HG03565 (cell line): ENCODE results near the gene UBXN4.
"Not testable (repeated sequence)": the region's sequence is repeated elsewhere in the genome, so short reads cannot be mapped to it uniquely, and the experiment has no call there.

Experiments used
- ATAC-seq: cut with Tn5 transposase; IDR thresholded peaks from one replicate; pipeline ENCODE4 v1.9.1; 2021; ENCODE audit warnings: mild to moderate bottlenecking, moderate library complexity; ENCODE audit not compliant: unreplicated experiment

Gene UBXN4

GRCh38 chr2:135762530-135762929 lies 20.9 kb downstream of the UBXN4 start:
- no peak for ATAC-seq

GRCh38 chr2:135768863-135769262 lies 27.2 kb downstream of the UBXN4 start:
- ATAC-seq = no peak

- ATAC-seq = no peak
Measured at GRCh38 chr2:135773319-135773718, 31.7 kb downstream of the UBXN4 start.

- ATAC-seq = no peak
Measured at GRCh38 chr2:135773917-135774316, 32.3 kb downstream of the UBXN4 start.

- no peak for ATAC-seq
Measured at GRCh38 chr2:135775420-135775819, 33.8 kb downstream of the UBXN4 start.

GRCh38 chr2:135776367-135776766 lies 34.7 kb downstream of the UBXN4 start:
- no peak for ATAC-seq

GRCh38 chr2:135782231-135782630 lies 40.6 kb downstream of the UBXN4 start:
- no peak for ATAC-seq

- no peak for ATAC-seq
Measured at GRCh38 chr2:135783439-135783838, 41.8 kb downstream of the UBXN4 start.

- no peak for ATAC-seq
Measured at GRCh38 chr2:135785032-135785431, 43.4 kb downstream of the UBXN4 start.

GRCh38 chr2:135786823-135787222 lies 45.2 kb downstream of the UBXN4 start:
- no peak for ATAC-seq

GRCh38 chr2:135790423-135790822 lies 48.8 kb downstream of the UBXN4 start:
- ATAC-seq = no peak

GRCh38 chr2:135791418-135792190 lies 49.9 kb downstream of the UBXN4 start:
- ATAC-seq = no peak

- no peak for ATAC-seq
Measured at GRCh38 chr2:135792401-135793150, 50.9 kb downstream of the UBXN4 start.

- not testable (repeated sequence) for ATAC-seq
Measured at GRCh38 chr2:135795641-135796040, 54.0 kb downstream of the UBXN4 start.

GRCh38 chr2:135796606-135797005 lies 55.0 kb downstream of the UBXN4 start:
- ATAC-seq = no peak

GRCh38 chr2:135797497-135798274 lies 56.0 kb downstream of the UBXN4 start:
- ATAC-seq = peak; percentile 49

GRCh38 chr2:135798275-135798705 lies 56.6 kb downstream of the UBXN4 start:
- ATAC-seq = no peak

- no peak for ATAC-seq
Measured at GRCh38 chr2:135798762-135799161, 57.1 kb downstream of the UBXN4 start.

GRCh38 chr2:135799738-135800137 lies 58.1 kb downstream of the UBXN4 start:
- ATAC-seq = no peak

- no peak for ATAC-seq
Measured at GRCh38 chr2:135800513-135801460, 59.1 kb downstream of the UBXN4 start.
